HepG2 (cell line): ENCODE data around the gene ARL5B.

ENCODE experiments used
- JDP2 ChIP-seq: sonication (generic); formaldehyde crosslinking; IDR thresholded peaks from 2 replicates; pipeline ENCODE4 v1.8.1; 2022; ENCODE audit warnings: missing genetic modification reagents, borderline replicate concordance
- PCBP2 ChIP-seq: fragments of 200-400 bp; formaldehyde crosslinking; optimal IDR thresholded peaks from 2 replicates; pipeline ENCODE3; 2018; ENCODE audit warnings: low read length, low read depth; ENCODE audit not compliant: poor library complexity, severe bottlenecking
- SATB2 ChIP-seq: sonication (generic); formaldehyde crosslinking; IDR thresholded peaks from 2 replicates; pipeline ENCODE4 v1.5.0; 2020; ENCODE audit warnings: missing genetic modification reagents
- ZNF407 ChIP-seq: sonication (generic); formaldehyde crosslinking; IDR thresholded peaks from one replicate; pipeline ENCODE4 v1.5.1; 2020; ENCODE audit warnings: mild to moderate bottlenecking, missing genetic modification reagents; ENCODE audit errors: not compliant biosample characterization
- ZNF678 ChIP-seq: sonication (generic); formaldehyde crosslinking; IDR thresholded peaks from 2 replicates; pipeline ENCODE4 v1.4.0; 2020; ENCODE audit warnings: mild to moderate bottlenecking, missing genetic modification reagents

- TF ChIP-seq ZNF678 (CRISPR knock-in tag) (no peak), ZNF407 (CRISPR knock-in tag) (no peak), JDP2 (CRISPR knock-in tag) (no peak), SATB2 (no peak), PCBP2 (no peak)
Observed at GRCh38 chr10:18610517-18610916, 48.7 kb upstream of the ARL5B start.
